ENCODE data around the gene TNXB. TPM values are rescaled to one million over a fixed set of nuclear protein-coding genes. Genes with fewer than 3 reads are reported as not detected.
A peak's percentile ranks its signal among the peaks of the same experiment; 100 is the strongest.
"Not testable (repeated sequence)": the region's sequence is repeated elsewhere in the genome, so short reads cannot be mapped to it uniquely, and the experiment has no call there.

Gene TNXB
- total RNA-seq, 1 donor from 2014 or later: 6.0 TPM

DNA sequence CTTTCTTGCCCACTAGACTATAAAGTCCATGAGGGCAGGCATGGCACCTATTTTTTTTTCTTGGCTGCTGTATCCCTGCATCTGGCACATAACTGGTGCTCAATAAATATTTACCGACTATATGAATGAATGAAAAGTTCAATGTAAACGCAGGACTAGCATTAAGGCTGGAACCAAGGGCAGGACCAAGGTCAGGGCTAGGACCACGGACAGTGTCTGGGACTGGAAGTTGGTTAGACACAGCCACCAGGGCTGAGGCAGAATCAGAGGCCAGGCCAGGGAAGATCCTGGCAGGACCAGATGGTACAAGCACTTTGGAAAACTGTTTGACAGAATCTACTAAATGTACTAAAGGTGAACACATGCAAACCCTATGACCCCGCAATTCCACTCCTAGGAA is 3.7 kb downstream of the TNXB start:
- no peak for DNase-seq
- Mint-ChIP-seq H3K36me3 (ENCODE audit: unreplicated experiment) (no peaks in the 10 kb centered on the region), H3K4me3 (ENCODE audit: unreplicated experiment) (no peak overlapping the region), H3K27ac (ENCODE audit: unreplicated experiment) (no peak overlapping the region), H3K4me1 (ENCODE audit: low read depth, unreplicated experiment) (peaks cover 10% of the 10 kb centered on the region), H3K27me3 (ENCODE audit: unreplicated experiment) (peaks cover 15% of the 10 kb centered on the region), H3K9me3 (ENCODE audit: unreplicated experiment) (peaks cover 4% of the 10 kb centered on the region)
- TF ChIP-seq, protein P1, sequence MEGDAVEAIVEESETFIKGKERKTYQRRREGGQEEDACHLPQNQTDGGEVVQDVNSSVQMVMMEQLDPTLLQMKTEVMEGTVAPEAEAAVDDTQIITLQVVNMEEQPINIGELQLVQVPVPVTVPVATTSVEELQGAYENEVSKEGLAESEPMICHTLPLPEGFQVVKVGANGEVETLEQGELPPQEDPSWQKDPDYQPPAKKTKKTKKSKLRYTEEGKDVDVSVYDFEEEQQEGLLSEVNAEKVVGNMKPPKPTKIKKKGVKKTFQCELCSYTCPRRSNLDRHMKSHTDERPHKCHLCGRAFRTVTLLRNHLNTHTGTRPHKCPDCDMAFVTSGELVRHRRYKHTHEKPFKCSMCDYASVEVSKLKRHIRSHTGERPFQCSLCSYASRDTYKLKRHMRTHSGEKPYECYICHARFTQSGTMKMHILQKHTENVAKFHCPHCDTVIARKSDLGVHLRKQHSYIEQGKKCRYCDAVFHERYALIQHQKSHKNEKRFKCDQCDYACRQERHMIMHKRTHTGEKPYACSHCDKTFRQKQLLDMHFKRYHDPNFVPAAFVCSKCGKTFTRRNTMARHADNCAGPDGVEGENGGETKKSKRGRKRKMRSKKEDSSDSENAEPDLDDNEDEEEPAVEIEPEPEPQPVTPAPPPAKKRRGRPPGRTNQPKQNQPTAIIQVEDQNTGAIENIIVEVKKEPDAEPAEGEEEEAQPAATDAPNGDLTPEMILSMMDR (IDR thresholded peaks at IDR 0.05; ENCODE audit: partially characterized antibody, unreplicated experiment): no peak

DNA sequence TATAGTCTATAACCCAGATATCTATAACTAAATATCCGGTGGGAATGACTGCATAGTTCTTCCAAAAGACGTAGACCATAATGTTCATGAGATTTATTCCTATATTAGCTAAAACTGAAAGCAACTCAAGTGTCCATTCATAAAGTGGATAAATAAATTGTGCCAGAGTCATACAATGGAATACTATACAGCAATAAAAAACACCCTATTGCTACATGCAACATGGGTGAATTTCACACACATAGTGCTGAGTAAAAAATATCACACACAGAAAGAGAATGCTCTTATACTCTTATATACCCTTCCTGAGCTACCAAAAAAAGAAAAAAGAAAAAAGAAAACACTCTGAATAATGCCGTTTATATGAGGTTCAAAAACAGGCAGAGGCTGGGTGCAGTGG is 6.9 kb downstream of the TNXB start:
- H3K27ac Mint-ChIP-seq (ENCODE audit: unreplicated experiment): no peak overlapping the region
- TF ChIP-seq, protein P1 (IDR thresholded peaks at IDR 0.05; ENCODE audit: partially characterized antibody, unreplicated experiment): no peak
- no peaks in the 10 kb centered on the region for H3K4me1 Mint-ChIP-seq (ENCODE audit: low read depth, unreplicated experiment)
- H3K9me3 Mint-ChIP-seq (ENCODE audit: unreplicated experiment): peaks cover 1% of the 10 kb centered on the region
- DNase-seq: no peak
- peaks cover 16% of the 10 kb centered on the region for H3K27me3 Mint-ChIP-seq (ENCODE audit: unreplicated experiment)
- no peak overlapping the region for H3K4me3 Mint-ChIP-seq (ENCODE audit: unreplicated experiment)
- no peaks in the 10 kb centered on the region for H3K36me3 Mint-ChIP-seq (ENCODE audit: unreplicated experiment)

DNA sequence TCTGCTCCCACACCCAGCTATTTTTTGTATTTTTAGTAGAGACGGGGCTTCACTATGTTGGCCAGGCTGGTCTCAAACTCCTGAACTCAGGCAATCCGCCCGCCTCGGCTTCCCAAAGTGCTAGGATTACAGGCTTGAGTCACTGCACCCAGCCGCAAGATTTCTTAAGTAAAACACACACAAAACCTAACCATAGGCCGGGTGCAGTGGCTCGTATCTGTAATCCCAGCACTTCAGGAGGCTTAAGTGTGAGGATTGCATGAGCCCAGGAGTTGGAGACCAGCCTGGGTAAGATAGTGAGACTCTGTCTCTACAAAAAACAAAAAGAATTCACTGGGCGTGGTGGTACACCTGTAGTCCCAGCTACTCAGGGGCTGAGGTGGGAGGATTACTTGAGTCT is 8.9 kb downstream of the TNXB start:
- not testable (repeated sequence) for H3K36me3 Mint-ChIP-seq (ENCODE audit: unreplicated experiment)

DNA sequence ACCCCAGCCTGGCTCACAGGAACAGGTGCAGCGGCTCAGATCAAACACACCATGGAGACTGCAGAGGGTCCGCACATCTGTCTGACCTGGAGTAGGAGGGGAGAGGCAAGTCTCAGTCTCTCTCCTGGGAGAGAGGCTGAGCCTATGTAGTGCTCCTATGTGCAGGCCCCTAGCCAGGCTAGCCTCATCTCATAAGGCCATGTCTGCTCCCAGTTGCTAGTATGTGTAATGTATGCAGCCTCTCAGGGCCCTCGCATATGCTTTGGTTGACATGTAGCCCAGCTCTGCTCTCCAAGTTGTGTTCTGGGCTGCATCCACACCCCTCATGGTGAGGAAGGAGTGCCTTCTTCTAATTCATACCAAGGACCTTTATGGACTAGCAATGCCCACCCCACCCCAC is 11.8 kb downstream of the TNXB start:
- Mint-ChIP-seq H3K27me3 (ENCODE audit: unreplicated experiment) (peaks cover 11% of the 10 kb centered on the region), H3K36me3 (ENCODE audit: unreplicated experiment) (no peaks in the 10 kb centered on the region), H3K9me3 (ENCODE audit: unreplicated experiment) (no peaks in the 10 kb centered on the region), H3K4me1 (ENCODE audit: low read depth, unreplicated experiment) (no peaks in the 10 kb centered on the region), H3K27ac (ENCODE audit: unreplicated experiment) (no peak overlapping the region), H3K4me3 (ENCODE audit: unreplicated experiment) (no peak overlapping the region)
- TF ChIP-seq, protein P1 (IDR thresholded peaks at IDR 0.05; ENCODE audit: partially characterized antibody, unreplicated experiment): no peak
- DNase-seq: no peak

More for the DNA sequence above, 8.9 kb downstream of the TNXB start:
- not testable (repeated sequence) for DNase-seq; H3K9me3 Mint-ChIP-seq (ENCODE audit: unreplicated experiment); H3K4me1 Mint-ChIP-seq (ENCODE audit: low read depth, unreplicated experiment); H3K27ac Mint-ChIP-seq (ENCODE audit: unreplicated experiment); H3K4me3 Mint-ChIP-seq (ENCODE audit: unreplicated experiment)
- peaks cover 12% of the 10 kb centered on the region for H3K27me3 Mint-ChIP-seq (ENCODE audit: unreplicated experiment)

DNA sequence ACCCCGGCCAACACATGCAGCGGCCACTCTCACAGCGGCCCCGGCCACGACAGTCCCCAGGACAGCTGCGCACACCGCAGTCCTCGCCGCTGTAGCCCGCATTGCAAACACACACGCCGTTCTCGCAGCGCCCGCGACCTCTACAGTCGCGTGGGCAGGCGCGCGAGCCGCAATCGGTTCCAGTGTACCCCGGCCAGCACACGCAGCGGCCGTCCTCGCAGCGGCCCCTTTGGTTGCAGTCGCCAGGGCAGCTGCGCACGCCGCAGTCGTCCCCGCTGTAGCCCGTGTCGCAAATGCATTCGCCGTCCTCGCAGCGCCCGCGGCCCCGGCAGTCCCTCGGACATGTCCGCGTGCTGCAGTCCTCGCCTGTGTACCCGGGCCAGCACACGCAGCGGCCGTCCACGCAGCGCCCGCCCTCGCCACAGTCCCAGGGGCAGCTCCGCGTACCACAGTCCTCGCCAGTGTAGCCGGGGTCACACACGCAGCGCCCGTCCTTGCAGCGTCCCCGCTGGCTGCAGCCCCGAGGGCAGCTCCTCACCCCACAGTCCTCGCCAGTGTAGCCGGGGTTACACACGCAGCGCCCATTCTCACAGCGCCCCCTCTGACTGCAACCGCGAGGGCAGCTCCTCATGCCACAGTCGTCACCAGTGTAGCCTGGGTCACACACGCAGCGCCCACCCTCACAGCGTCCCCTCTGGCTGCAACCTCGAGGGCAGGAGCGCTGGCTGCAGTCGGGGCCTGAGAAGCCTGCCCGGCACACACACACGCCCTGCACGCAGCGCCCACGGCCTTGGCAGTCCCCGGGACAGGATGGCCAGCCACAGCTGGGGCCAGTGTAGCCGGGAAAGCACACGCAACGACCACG is 12.5 kb downstream of the TNXB start:
- DNase-seq: no peak
- Mint-ChIP-seq H3K4me3 (ENCODE audit: unreplicated experiment) (peak overlapping the region; percentile 38), H3K27me3 (ENCODE audit: unreplicated experiment) (peaks cover 9% of the 10 kb centered on the region), H3K36me3 (ENCODE audit: unreplicated experiment) (no peaks in the 10 kb centered on the region), H3K27ac (ENCODE audit: unreplicated experiment) (no peak overlapping the region), H3K4me1 (ENCODE audit: low read depth, unreplicated experiment) (no peaks in the 10 kb centered on the region), H3K9me3 (ENCODE audit: unreplicated experiment) (no peaks in the 10 kb centered on the region)
- TF ChIP-seq, protein P1 (IDR thresholded peaks at IDR 0.05; ENCODE audit: partially characterized antibody, unreplicated experiment): no peak
